Left renal cortex interstitium (tissue), 4 donors: ENCODE data around the gene AKT2. TPM values are rescaled to one million over a fixed set of nuclear protein-coding genes. Genes with fewer than 3 reads are reported as not detected.

ENCODE experiments used
- DNase-seq, 4 donors: peaks; one replicate each; pipeline ENCODE4 v3.0.0-alpha.2; 2013; ENCODE audit warnings: low read depth in 4 of 4, low spot score in 2 of 4, missing footprints in 1 of 4
- polyA plus RNA-seq, 4 donors: library from polyadenylated mRNA; unstranded; fragments of 120-200 nt; gene quantifications; one replicate each; pipeline ENCODE4 v1.2.1, GENCODE V29; 2013; ENCODE audit not compliant: insufficient read length in 4 of 4

The AKT2 gene
- polyA plus RNA-seq, 4 donors = 131 to 226 (median 200) TPM

DNA sequence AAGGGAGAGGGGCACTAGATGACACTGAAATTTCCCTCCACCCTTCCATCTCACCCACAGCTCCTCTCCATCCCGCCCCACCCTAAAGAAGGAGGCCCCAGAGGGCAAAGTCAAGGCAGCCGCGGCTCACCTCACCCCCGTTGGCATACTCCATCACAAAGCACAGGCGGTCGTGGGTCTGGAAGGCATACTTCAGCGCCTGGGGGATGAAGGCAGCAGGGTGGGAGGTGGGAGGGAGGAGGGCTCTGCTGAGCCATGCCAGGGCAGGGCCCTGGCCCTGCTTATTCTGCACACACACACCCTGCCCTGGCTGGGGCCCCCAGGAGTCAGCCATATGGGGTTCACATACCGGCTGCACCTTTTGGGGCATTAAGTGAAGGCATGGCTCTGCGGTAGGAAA lies 46.4 kb downstream of the AKT2 start:
- no peak for DNase-seq

DNA sequence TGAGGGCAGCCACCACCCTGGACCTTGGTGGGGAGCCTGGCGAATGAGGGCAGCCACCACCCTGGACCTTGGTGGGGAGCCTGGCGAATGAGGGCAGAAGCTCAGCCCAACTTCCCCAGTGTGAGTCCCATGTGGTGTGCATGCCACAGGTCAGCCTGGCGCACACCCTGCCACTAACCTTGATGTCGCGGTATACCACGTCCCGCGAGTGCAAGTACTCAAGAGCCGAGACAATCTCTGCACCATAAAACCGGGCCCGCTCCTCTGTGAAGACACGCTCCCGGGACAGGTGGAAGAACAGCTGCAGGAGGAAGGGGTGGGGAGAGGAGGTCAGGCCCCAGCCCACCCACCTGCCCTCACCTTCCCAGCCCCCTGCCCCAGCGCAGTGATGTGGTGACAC lies 47.4 kb downstream of the AKT2 start:
- DNase-seq = no peak

DNA sequence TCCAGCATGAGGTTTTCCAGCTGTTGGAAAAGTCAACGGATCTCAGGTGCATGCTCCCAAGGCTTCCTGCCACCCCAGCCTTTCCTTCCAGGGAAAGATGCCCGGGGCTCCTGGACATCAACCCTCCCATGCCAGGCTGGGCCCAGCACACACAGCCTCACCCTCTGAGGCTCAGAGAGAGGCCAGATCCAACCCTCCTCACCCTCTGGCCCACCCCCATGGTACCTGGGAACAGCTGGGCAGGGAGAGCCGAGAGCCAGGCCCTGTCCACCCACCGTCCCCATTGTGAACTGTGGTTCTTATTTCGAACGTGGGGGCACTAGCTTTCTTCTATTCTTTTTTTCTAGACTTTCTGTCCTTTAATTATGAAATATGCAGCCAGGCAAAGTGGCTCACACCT lies 48.8 kb downstream of the AKT2 start:
- no peak for DNase-seq

DNA sequence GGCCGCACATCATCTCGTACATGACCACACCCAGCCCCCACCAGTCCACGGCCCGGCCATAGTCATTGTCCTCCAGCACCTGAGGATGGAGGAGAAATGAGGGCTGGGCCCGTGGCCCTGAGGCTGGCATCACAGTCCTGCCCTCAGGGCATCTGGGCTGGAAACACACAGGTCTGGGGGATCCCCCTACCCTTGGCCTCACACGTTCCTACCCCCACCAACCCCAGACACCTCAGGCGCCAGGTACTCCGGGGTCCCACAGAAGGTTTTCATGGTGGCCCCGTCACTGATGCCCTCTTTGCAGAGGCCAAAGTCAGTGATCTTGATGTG lies 49.2 kb downstream of the AKT2 start:
- no peak for DNase-seq

DNA sequence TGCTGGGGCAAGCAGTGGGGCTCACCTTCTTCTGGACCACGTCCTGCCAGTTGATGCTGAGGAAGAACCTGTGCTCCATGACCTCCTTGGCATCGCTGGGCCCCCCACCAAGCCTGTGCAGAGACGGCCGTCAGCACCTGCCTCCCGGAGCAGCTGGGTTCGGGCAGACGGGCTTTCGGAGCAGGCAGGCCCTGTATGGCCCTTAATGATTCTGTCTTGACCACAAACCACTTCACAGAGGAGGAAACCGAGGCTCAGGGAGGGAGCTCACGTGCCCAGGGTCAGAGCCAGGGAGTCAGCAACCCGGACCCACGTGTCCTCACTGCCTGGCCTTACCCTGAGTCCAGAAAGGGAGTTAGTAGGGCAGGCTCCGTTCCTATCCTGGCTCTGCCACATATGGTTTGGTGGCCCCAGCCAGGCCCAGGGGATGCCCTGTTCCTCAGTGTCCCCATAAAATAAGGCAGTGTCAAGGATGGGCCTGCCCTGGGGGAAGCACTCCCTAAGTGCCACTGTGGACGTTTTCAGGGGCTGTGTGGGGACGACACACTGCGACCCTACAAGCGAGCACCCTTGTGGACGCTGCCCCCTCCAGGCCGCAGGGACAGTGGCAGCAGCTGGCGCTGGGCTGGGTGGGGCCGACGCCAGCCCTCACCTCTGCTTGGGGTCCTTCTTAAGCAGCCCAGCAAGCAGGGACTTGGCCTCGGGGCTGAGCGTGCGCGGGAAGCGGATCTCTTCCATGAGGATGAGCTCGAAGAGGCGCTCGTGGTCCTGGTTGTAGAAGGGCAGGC lies 49.7 kb downstream of the AKT2 start:
- DNase-seq = no peak

DNA sequence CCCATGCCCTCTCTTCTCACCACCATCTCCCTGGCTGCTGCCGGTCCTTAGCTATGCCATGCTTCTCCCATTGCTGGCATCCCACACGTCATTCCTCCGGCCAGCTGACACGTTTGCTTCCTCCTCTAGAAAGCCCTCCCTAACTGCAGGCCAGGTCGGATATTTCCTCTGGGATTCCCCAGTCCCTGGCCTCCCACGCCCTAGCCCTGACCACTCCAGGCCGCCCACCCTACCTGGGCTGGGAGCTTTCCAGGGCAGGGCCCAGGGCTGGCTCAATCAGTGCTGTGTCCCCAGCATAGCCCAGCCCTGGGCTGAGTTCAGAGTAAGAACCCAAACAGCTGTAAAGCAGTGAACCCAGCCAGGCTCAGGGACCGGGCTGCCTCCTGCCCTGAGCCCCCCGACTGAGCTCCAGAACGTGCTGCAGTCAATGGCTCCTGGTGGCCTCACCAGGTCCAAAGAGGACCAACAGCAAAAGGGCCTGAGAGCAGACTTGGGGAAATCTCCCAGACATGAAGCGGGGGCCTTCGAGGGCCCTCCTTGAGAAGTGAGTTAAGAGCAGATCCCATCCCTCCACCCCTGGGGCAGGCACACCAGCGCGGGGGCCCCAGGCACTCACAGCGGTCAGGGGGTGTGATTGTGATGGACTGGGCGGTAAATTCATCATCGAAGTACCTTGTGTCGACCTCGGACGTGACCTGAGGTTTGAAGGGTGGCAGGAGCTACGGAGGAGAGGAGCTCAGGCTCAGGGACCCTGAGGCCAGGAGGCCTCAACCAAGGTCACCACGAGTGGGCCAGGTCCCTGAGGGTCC lies 50.5 kb downstream of the AKT2 start:
- DNase-seq = no peak

DNA sequence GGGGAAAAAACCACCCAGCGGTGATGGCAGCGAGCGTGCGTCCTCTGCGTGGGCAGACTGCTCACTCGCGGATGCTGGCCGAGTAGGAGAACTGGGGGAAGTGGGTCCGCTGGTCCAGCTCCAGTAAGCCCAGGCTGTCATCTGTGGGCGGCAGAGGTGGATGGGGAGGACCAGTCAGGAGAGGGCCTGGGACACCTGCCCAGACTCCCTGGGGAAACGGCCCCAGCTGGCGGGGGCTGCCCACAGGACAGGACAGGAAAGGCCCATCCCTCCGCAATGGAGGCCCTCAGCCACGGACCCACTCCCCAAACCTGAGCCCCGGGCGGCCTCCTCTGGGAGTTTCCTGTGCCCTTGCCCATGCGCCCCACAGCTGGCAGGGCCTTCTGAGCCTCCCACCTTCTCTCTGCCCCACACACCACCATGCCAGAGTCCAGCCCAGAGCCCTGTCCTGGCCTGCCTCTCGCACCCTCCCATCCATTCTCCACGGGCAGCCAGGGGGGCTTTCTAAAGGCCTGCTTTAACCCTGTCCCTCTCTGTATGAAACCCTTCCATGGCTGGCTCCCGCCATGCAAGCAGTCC lies 51.2 kb downstream of the AKT2 start:
- no peak for DNase-seq

DNA sequence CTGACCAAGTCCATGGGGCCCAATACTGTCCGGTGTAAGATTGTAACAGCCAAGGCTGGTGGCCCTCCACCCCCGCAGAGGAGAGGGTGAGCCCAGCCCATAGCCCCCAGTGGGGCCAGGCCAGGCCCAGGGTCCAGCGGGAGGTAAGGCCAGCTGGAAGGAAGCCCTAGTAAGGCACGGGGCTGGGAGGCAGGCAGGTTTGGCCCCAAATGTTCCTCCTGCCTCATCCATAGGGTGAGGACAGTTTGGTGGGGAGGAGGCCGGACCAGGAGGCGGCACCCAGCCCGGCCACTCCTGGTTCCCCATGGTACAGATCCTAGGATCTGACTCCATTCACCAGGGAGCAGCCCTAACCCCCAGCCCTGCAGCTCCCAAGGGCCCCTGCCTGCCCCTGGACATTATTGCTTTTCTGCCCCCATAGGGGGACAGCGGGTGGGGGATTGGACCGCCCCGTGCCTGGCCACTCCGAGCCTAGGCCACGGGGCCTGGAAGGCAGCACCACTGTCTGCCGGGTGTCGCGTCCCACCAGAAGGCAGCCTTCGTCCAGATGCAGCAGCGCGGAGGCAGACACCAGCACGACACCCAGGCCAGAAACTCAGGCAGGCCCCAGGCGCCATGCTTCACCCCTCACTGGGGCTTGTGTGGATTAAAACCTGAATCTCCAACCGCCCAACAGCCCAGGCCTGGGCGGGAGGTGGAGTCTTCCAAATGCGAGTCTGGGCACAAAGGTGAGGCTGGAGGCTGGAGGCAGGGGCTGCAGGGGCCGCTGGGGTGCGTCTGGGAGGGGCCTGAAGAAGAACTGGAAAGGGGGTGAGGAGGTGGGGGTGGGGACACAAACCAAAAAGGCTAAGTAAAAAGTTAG lies 52.0 kb downstream of the AKT2 start:
- DNase-seq = no peak

DNA sequence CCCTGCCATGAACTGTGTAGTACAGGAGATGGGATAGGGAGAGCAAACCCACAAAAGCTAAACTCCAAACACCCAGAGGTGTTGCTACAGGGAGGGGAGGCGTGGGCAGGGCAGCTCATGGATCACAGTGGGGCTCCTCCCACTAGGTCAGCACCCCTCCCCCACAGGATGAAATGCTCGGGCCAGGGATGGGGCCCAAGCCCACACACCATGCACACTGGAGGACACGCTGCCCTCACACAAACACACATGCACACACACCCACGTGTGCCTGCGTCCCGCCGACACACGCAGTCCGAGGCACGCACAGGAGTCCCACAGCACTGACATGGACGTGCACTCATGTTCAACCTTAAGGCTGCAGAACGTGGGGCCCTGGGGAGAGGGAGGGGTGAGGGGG lies 52.7 kb downstream of the AKT2 start:
- no peak for DNase-seq

DNA sequence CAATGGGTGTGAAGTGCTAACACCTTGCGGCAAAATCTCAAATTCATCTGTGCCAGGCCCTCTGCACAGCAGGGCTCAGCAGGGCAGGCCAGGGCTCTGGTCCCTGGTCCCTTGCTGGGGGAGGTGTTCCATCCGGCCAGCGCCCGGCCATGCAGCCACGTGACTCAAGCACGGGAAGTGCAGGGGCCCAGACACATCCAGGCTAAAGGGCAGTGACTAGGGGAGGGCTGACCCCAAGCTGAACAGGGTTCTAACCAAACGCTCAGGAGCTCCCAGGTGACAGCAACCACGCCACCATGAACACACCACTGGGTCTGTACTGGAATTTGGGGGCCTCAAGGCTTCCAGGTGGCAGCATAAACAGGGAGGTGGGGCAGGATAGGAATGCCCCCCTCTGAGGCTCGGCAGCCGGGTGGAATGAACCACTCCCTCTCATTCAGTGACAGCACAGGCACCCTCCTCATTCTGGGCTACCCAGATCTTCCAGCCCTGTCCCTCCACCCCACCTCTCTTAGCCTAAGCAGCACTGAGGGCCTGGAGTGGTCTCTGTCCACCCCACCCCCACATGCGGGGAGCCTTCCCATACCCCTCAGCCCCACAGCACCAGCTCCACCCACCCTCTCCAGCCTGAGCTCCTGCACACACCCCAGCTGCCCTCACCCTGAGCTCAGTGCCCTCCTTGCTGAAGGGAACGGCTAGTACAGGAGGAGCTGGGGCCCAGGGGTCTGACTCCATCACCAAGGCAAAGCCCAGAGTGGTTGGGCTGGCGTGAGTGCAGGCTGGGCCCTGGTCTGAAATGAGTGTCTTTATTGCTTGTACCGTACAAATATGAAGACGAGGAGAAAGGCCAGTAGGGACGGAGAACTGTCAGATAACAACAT lies 53.4 kb downstream of the AKT2 start:
- DNase-seq = no peak

DNA sequence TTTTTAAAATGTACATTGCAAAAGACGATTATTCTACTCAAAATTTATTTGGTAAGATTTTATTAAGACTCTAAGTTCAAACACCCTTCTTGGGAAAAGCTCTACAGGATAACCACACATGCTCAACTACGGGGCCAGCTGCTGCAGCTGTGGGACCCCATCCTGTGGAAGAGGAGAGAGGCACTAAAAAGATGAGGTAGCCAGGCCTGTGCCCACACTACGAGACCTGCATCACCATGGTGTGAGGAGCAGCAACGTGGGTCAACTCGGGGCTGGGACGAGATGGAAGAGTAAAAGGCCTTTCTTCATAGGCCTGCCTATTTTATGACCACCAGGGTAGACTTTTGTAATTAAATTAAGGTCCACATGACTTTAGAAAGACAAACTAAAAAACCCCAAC lies 54.1 kb downstream of the AKT2 start:
- DNase-seq = no peak

DNA sequence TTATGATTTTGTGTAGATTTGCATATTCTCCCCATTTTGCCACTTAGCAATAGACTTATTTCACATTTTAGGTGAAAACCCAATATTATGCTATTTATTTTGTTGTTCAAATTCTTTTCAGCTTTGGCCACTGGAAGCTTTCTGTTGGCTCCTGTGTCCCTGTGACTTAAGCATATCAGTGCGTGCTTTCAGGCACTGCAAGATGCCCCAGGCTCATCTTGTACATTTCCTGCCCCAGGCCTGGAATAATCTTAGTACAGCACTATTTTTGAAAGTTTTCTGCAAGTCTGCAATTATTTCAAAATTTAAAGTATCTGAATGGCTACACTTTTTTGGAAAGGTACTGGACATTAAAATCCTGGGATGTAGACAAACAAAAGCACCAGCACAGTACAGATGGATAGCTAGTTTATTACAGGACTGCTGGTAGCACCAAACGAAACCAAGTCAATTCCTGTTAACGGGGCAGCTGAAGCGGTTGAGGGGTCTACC lies 55.2 kb downstream of the AKT2 start:
- no peak for DNase-seq

DNA sequence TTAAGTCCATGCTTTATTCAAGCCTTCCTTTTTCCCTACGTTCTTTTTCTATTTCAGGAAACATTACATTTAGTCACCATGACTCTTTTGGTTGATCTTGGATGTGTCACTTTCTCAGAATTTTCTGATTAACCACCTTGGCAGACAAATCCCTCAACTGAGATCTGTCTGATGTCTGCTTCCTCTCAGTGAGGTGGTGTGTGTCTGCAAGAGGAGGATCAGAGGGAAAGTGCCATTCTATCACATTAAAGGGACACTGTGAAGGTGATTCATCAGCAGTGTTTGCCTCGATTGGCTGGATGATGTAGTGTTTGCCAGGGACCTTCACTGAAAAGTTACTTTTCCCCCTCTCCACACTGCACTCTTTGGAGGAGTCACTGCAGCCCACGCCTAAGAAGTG lies 55.7 kb downstream of the AKT2 start:
- no peak for DNase-seq

DNA sequence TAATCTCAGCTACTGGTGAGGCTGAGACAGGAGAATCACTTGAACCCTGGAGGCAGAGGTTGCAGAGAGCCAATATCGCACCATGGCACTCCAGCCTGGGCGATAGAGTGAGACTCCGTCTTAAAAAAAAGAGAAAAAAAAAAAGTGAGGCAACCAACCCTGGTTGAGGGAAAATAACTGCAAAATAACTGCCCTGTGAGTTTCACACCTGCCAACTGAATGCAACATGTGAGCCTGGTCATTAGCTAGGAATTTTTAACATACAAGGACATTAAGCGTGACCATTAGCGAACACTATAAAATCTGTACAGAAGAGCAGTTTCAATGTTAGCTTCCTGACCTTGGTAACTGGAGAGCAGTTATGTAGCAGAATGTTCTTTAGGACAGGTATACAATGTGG lies 56.3 kb downstream of the AKT2 start:
- DNase-seq = no peak

DNA sequence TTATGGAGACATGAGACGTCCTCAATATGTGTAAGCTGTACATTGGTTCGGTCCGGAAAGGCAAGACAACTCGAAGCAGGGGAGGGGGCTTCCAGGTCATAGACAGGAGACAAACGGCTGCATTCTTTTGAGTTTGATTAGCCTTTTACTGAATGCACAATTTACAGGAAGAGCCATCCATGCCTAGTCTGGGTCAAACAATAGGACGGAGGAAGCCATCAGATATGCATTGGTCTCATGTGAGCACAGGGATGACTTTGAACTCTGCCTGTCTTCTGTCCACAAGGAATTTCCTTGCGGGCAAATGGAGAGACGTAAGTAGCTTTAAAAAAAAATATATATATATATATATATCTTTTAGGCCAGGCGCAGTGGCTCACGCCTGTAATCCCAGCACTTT lies 56.8 kb downstream of the AKT2 start:
- no peak for DNase-seq

DNA sequence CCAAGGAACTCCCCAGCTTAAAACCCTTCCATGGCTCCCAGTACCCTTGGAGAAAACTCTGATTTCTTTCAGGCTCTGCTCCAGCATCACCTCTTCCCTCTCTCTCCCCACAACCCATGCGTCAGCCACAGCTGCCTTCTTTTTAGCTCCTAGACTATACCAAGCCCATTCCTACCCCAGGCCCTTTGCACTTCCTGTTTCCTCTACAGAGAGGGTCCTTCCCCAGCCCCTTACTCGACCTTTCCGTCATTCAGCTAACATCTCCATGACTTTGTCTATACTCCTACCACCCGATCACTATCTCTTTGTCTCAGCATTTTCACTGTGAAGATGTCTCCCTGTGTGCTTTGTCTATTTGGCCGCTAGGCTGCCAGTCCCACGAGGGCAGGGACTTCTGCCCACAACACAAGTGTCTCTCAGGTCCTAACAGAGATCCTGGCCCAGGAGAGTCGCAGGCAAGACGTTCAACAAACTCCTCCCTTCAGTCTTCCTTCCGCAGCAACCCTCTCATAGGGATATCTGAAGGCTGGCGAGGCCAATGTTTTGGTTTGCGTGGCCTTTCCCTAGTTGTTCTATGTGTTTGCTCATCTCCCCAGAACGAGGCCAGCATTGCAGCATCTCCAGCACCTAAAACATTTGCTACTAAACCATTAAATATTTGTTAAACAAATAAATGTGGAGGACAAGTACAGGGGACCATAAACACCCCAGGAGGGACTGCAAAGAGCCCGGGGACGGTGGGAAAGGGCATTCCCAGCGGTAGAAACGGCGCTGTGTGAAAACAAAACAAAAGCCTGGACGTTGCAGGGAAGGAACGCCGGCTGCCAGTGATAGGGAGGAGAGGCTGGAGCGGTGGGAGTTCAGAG lies 59.5 kb downstream of the AKT2 start:
- DNase-seq = no peak

DNA sequence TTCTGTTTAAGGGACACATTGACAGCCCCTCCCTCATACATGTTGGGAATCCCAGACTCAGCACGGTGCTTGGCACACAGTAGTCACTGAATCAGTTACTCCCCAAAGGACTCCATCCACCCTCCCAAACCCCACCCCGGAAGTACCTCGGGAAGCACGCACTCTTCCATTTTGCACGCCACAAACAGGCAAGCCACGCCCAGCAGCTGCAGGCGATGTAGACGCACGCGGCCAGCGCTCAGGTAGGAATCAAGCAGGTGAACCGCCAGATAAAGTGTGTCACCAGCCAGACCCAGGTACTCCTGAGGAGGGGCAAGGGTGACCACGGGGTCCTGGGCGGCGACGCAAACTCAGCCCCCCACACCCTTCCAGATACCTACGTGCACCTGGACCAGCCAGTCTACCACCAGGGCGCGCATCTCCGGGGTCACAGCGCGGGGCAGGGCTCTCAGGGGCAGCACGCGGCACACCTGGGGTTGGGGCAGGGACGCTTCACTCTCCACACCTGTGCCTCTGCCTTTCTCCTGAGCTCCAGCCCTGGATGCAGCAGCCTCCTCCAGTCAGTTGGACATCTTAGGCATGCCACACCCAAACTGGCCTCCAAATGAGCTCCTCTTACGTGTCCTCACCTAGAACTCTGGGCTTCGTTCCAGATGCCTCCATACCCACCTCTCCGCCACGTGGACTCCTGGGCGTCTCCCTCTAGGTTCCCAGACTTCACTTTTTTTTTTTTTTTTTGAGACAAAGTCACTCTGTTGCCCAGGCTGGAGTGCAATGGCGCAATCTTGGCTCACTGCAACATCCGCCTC lies 60.6 kb downstream of the AKT2 start:
- DNase-seq = no peak
